Measurements from ENCODE around the gene NKTR.

GRCh38 chr3:42691816-42692666, 91.6 kb downstream of the NKTR start:
- TF ChIP-seq ZNF274 (IDR thresholded peaks at IDR 0.05; ENCODE audit: low read depth, low read length), result no peak
- no peak for TF ChIP-seq YY1 (IDR thresholded peaks at IDR 0.05; ENCODE audit: insufficient read depth, insufficient read length)
- no peak for TF ChIP-seq SUZ12 (IDR thresholded peaks at IDR 0.05; ENCODE audit: extremely low read depth, insufficient read depth, insufficient read length)

Measured in NT2/D1 (cell line).